Ovary (tissue), 9 donors: ENCODE measurements around the gene ECHDC1. TPM values are rescaled to one million over a fixed set of nuclear protein-coding genes. Genes with fewer than 3 reads are reported as not detected.

Source experiments
- DNase-seq, 5 donors: peaks; one replicate each; pipeline ENCODE4 v3.0.0-alpha.2; 2019 to 2020
- H3K27ac ChIP-seq, 2 donors: fragments of 200-600 bp; one replicate each; pipeline versions ENCODE4 v1.5.1 to v1.8.0; 2019 to 2022
- H3K27me3 ChIP-seq: fragments of 200-600 bp; one replicate; pipeline ENCODE4 v1.8.0; 2022
- H3K36me3 ChIP-seq: fragments of 200-600 bp; sonication (generic); one replicate; pipeline ENCODE4 v1.5.1; 2019
- H3K4me1 ChIP-seq: one replicate; pipeline ENCODE4 v1.8.1; 2013; ENCODE audit warnings: mild to moderate bottlenecking, moderate library complexity; ENCODE audit not compliant: insufficient read depth
- H3K4me3 ChIP-seq: fragments of 200-600 bp; sonication (generic); one replicate; pipeline ENCODE4 v1.5.1; 2017
- H3K9me3 ChIP-seq, 2 donors: fragments of 200-600 bp in 1 of 2; sonication (generic) in 1 of 2; one replicate each; pipeline versions ENCODE4 v1.5.1 to v1.8.1; 2013 to 2019; ENCODE audit warnings: mild to moderate bottlenecking in 1 of 2, moderate library complexity in 1 of 2
- CTCF ChIP-seq, 3 donors: fragments of 450-650 bp in 2 of 3; fragments of 200-600 bp in 1 of 3; IDR thresholded peaks; one replicate each; pipeline versions ENCODE4 v1.5.1 to v1.8.0; 2016 to 2022; ENCODE audit warnings: antibody characterized with exemption in 3 of 3, mild to moderate bottlenecking in 1 of 3
- EP300 ChIP-seq: sonication (generic); formaldehyde crosslinking; IDR thresholded peaks from one replicate; pipeline ENCODE4 v1.6.1; 2017; ENCODE audit warnings: antibody characterized with exemption
- POLR2A ChIP-seq: fragments of 450-650 bp; IDR thresholded peaks from one replicate; pipeline ENCODE4 v1.6.1; 2017; ENCODE audit warnings: antibody characterized with exemption, mild to moderate bottlenecking, moderate library complexity
- WGBS, 3 donors: extraction: QIAGEN DNeasy Blood & Tissue Kit in 1 of 3; methylation state at CpG; one replicate each; pipeline versions ENCODE4 v1.1.5 to v1.1.7; 2013 to 2017; 5-methylcytosine and 5-hydroxymethylcytosine counted together
- intact Hi-C, 4 donors: fragments of 100-400 bp; cut with DNase I; formaldehyde crosslinking; loops; one replicate each; pipeline versions ENCODE4 v1.11.0 to v1.15.1; 2022 to 2023
- polyA plus RNA-seq, 2 donors: library from polyadenylated mRNA; stranded (reverse); fragments of 200-250 nt in 1 of 2; fragments of 350-450 nt in 1 of 2; fragmentation: Illumina TruSeq in 1 of 2; extraction: RNeasy Lipid Tissue Mini Kit (QIAGEN cat#74804) in 1 of 2; gene quantifications; one replicate each; pipeline ENCODE4 v1.2.3, GENCODE V29; 2013 to 2014
- small RNA-seq: library from RNA; depleted of rRNA; stranded (forward); fragments of <200 nt; gene quantifications from one replicate; pipeline ENCODE3, GENCODE V24; 2016
- total RNA-seq, 7 donors: library from RNA; depleted of rRNA in 2 of 7; stranded (reverse); fragments of >200 nt in 2 of 7; fragmentation: NEBNext Ultra II Directional in 3 of 7; extraction: Animal tissue kit (Norgen Biotek cat#: 25700) in 3 of 7; gene quantifications; one replicate each; pipeline versions ENCODE4 v1.1.0 to v1.2.4, GENCODE V29; 2016 to 2023
- donor health status: DM: no; HTN: no; CAD: no; lungs with moderate emphysema.
- donor health status: DM: no; HTN: no; CAD: no.
- donor health status: Bipolar disorder and iron deficiency.
- donor health status: DM: yes; HTN: yes; CAD: no.
- donor health status: DM: no; HTN: no; CAD: no.
- donor health status: DM: yes; HTN: yes; CAD: no.

Gene ECHDC1
- total and polyA plus RNA-seq, 9 donors: 19.3 to 40.3 (median 22.4) TPM

GRCh38 chr6:127243501-127243900 lies 99.9 kb downstream of the ECHDC1 start:
- Histone ChIP-seq H3K9me3 (no peaks in the 10 kb centered on the region), H3K27ac (no peak overlapping the region), H3K4me3 (no peak overlapping the region), H3K4me1 (no peaks in the 10 kb centered on the region), H3K36me3 (no peaks in the 10 kb centered on the region), H3K27me3 (no peaks in the 10 kb centered on the region)
- WGBS, 3 donors: 4 to 20% (median 11%) methylated on average over 1 of the region's 1 CpG
- no peak for DNase-seq
- TF ChIP-seq POLR2A (no peak), EP300 (no peak), CTCF (IDR thresholded peaks at IDR 0.05) (no peak)
- intact Hi-C loops: no loop called here

Small RNA genes lying within 50 kb of the gene (small RNA-seq; reads per million reads assigned to genes)
- gene RNA5SP217: not detected

Other genes starting within 250 kb of the ECHDC1 start
- 1 to 10 TPM in 3 of 7 donors, under 1 TPM in 3, not detected in 1; 0.12 to 9.0 (median 1.6) TPM for gene RSPO3, start 224.9 kb downstream of the ECHDC1 start, total RNA-seq
- gene RSPO3, start 224.9 kb downstream of the ECHDC1 start, polyA plus RNA-seq: 10 to 100 TPM in 1 of 2 donors, under 1 TPM in 1; 0.40 to 35.9 TPM
- gene RNF146, start 76.7 kb downstream of the ECHDC1 start, total RNA-seq: 10 to 100 TPM; 42.2 to 54.8 (median 45.8) TPM
- 10 to 100 TPM; 43.4 to 55.8 TPM for gene RNF146, start 76.7 kb downstream of the ECHDC1 start, polyA plus RNA-seq
- 1 to 10 TPM; 1.8 to 5.0 (median 4.0) TPM for gene KIAA0408, start 115.8 kb upstream of the ECHDC1 start, total RNA-seq
- gene KIAA0408, start 115.8 kb upstream of the ECHDC1 start, polyA plus RNA-seq: 1 to 10 TPM; 2.1 to 7.4 TPM
- gene C6orf58, start 233.6 kb upstream of the ECHDC1 start, total RNA-seq: under 1 TPM in 1 of 7 donors, not detected in 6; 0.74 TPM
- gene C6orf58, start 233.6 kb upstream of the ECHDC1 start, polyA plus RNA-seq: not detected